GM19372 (cell line): ENCODE measurements around the gene ELL2.
"Not testable (repeated sequence)": the region's sequence is repeated elsewhere in the genome, so short reads cannot be mapped to it uniquely, and the experiment has no call there.

Experiments
- ATAC-seq: cut with Tn5 transposase; IDR thresholded peaks from one replicate; pipeline ENCODE4 v1.9.1; 2021; ENCODE audit warnings: mild to moderate bottlenecking, low read depth, moderate library complexity; ENCODE audit not compliant: unreplicated experiment

Gene ELL2

DNA sequence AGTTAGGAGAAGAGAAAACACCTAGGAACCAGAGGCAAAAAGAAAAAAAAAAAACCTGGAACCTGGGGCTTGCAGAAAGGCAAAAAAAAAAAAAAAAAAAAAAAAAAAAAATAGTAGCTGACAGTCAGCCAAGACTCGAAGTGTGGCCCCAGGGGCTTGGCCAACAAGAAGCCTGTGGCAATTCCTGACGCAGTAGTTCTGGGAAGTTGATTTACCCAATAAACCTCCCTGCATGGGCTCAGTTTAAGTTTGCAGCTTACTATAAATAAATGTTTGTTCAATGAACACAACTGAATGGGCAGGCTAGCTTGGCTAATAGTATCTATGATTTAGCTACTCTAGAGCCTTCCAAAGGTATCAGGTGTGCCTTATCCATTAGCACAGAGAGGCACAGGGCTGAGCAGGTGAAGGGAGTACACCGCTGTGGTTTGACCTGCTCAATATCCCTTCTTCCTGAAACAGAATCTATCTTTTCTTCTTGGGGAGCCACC lies 117.9 kb downstream of the ELL2 start:
- no peak for ATAC-seq

GRCh38 chr5:95842854-95843544 lies 118.7 kb downstream of the ELL2 start:
- peak; percentile 90 for ATAC-seq

GRCh38 chr5:95841914-95842812 lies 119.5 kb downstream of the ELL2 start:
- ATAC-seq, result no peak

- ATAC-seq, result no peak
These were observed 120.5 kb downstream of the ELL2 start for GRCh38 chr5:95840956-95841705.

GRCh38 chr5:95839658-95840057 lies 122.0 kb downstream of the ELL2 start:
- no peak for ATAC-seq

- no peak for ATAC-seq
These were observed 123.1 kb downstream of the ELL2 start for GRCh38 chr5:95838556-95838955.

DNA sequence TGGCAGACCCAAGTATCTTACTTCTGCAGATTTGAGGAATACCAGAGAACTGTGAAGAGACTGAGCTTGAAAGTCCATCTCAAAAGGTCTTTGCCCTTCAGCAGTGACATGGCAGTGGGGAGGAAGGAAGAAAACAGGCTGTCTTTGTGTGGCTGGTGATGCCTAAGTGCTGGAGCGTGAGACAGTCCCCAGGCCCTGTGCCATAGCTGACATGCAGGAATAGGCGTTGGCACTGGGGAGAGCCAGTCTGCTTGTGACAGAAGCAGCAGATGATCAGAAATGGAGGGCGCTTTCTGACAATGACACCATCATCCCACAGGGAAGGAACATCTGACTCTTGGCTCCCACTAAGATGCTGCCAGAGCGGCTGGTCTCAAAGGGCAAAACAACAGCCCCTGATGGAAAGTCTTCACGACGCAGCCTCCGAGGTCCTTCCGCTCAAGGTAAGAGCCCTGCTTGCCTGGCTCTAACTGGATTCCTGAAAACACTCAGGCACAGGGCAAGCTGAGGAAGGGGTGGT lies 123.6 kb downstream of the ELL2 start:
- ATAC-seq, result no peak

- no peak for ATAC-seq
These were observed 124.2 kb downstream of the ELL2 start for GRCh38 chr5:95837492-95837891.

DNA sequence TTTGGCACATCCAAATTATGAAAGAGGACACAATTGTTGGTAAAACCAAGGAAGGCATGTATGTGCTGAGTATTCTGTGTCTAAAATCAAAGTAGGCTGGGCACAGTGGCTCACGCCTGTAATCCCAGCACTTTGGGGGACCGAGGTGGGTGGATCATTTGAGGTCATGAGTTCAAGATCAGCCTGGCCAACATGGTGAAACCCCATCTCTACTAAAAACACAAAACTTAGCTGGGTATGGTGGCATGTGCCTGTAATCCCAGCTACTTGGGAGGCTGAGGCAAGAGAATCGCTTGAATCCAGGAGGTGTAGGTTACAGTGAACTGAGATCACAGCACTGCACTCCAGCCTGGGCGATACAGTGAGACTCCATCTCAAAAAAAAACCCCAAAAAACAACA lies 124.7 kb downstream of the ELL2 start:
- not testable (repeated sequence) for ATAC-seq

- no peak for ATAC-seq
These were observed 125.1 kb downstream of the ELL2 start for GRCh38 chr5:95836544-95836943.

DNA sequence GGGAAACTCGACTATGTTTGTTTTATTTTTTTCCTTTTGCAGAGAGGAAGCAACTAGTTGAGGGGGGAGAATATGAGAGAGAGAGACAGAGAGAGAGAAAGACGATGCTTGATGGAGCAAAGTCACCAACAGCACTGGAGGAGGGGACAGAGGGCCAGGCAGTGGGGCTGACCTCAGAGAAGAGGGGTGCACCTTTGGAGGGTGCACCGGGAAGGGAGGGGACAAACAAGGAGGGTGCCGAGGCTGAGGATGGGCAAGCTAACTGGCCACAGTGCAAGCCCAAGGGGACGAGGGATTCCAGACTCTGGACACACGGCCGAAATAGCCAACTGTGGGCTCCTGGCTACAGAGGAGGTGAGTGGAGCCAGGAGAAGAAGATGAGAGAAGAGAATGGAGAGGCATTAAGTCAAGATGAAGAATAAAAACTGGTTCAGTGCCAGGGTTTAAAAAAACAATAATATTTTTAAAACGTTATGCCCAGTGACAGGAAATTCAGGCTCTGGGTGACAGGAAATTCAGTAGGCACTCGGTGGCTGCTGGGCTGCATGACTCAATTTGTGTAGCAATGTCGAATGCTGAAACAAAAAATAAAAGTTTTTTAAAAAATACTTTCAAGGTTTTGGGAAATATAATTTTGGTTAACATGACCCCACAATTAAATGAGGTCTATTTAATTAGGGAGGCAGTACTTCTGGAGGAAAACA lies 125.8 kb downstream of the ELL2 start:
- no peak for ATAC-seq
